ENCODE data around the gene SNAP91. TPM values are rescaled to one million over a fixed set of nuclear protein-coding genes. Genes with fewer than 3 reads are reported as not detected.

SNAP91 gene
- total and polyA plus RNA-seq, 2 of the 8 experiments (the other 6 are each of a cell fraction or from before 2014, with no cell fraction given): 1.3 to 1.5 TPM

GRCh38 chr6:83603551-83603950, 105.3 kb downstream of the SNAP91 start (continued):
- TF ChIP-seq CHD2 (IDR thresholded peaks at IDR 0.05; ENCODE audit: low read length) (no peak), TAF7 (optimal IDR thresholded peaks at IDR 0.05; ENCODE audit: borderline replicate concordance, low read depth, low read length) (no peak), POU5F1 (IDR thresholded peaks at IDR 0.05; ENCODE audit: low read depth, low read length) (no peak)
